ENCODE measurements around the gene BSN.

Gene BSN

DNA sequence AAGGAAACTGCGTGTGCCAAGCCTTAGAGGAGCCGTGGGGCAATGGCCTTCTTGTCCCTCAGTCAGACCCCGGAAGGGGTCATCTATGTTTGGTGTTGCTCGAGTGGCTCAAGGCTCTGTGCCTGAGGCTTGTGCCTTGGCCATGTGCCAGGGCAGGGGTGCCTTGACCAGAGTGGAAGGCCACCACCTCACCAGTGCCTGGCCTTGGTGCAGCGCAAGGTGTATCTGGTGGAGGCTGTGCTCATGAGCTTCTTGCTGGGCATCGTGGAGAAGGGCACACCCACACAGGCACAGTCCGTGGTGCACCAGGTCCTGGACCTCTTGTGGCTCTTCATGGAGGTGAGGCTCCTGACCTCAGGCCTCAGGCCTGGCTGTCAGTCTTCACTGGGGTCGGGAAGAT, 145.7 kb downstream of the BSN start:
- DNase-seq, result no peak

DNA sequence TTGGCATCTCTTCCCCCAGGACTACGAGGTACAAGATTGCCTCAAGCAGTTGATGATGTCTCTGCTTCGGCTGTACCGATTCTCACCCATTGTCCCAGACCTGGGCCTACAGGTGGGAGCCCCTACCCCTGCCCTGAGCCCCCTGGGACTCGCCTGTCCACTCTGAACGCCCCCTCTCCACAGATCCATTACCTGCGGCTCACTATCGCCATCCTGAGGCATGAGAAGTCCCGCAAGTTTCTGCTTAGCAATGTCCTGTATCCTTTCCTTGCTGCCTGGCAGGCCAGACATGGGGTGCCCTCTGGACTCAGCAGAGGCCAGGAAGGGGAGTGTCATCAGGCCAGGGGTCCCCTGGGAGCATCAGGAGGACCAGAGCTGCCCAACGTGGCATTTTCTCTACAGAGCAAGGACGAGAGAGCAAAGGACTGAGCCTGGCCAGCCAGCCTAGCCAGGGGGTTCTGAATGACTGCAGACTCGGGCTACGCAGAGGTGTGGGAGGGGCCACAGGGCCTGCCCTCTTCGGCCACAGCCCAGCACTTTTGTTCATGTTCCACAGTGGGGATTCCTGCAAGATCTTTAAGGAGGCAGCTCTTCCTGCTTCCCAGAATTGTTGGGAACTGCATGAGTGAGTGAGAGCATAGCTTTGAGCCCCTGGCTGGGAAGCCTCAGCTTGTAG, 146.3 kb downstream of the BSN start:
- no peak for DNase-seq

DNA sequence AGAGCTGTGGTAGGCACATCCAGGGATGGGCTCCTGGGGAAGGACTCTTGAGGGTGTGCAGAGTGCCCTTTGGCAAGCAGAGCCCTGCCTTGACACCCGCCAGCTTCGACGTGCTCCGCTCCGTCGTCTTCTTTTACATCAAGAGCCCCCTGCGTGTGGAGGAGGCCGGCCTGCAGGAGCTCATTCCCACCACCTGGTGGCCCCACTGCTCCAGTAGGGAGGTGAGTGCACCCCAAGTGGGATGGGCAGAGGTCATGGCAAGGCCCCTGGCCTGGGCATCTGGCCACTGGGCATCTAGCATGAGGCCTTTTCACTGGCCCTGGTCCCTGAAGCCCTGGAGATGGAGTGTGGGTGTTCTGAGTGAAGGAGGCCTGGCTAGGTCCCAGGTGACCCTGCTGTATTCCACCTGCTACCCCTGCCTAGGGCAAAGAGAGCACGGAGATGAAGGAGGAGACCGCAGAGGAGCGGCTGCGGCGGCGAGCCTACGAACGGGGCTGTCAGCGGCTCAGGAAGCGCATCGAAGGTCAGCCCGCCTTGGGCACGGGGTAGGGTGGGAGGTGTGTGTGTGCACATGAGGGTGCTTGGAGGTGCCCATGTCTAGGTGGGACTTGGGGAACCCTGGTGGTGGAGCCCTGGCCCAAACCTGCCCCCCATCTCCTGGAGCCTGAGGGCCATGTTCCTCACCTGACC, 147.3 kb downstream of the BSN start:
- no peak for DNase-seq

DNA sequence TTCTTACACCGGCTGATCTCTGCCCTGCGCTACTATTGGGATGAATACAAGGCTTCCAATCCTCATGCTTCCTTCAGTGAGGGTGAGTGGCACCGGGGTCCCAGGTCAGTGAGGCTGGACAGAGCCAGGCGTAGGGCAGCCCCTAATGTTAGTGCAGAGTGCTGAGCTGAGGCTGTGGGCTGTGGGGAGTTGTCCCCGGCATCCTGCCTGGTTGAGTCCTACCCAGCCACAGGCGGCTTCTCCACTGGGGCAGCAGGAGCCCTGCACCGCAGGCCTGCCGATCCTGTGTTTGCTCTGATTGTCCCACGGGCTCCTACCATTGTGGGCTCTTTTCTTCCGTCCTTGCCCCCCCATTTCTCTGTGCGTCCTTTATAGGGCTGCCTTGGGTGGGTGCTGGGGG, 148.4 kb downstream of the BSN start:
- DNase-seq, result no peak

DNA sequence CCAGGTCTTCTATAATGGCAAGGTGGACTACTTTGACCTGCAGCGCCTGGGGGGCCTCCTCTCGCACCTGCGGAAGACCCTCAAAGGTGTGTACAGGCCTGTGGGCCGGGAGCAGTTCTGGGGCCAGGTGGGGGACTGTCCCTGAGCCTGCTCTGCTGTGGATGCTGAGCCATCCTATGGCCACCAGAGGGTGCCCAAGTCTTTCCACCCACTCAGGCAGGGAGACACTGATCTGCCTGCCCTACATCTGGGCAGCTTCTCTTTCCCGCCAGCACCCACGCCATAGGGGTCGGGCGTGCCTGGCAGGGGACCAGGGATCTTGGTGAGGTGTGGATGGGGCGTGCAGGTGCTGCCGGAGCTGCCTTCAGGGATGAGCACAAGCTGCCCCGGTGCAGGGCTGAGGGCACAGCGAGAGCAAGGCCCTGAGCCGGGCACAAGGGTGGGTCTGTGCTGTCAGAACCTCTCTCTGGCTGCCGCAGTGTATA, 149.2 kb downstream of the BSN start:
- DNase-seq, result peak; percentile 28

DNA sequence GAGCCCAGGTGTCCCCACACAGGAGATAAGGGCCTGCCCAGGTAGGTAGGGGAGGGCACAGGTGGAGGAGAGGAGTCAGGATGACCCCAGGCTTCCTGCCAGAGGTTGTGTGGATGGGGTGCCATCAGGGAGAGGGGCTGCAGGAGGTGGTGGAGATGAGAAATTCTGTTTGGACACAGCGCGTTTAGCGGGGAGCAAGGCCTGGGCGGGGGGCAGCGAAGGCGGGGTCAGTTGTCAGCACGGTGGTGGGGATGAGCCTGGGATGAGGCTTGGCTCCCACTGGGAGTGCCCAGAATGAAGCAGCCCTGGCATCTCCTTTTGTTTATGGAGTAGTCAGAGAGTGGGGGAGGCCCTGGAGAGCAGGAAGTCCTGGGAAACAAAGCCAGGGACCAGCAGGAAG, 149.7 kb downstream of the BSN start:
- DNase-seq, result no peak

DNA sequence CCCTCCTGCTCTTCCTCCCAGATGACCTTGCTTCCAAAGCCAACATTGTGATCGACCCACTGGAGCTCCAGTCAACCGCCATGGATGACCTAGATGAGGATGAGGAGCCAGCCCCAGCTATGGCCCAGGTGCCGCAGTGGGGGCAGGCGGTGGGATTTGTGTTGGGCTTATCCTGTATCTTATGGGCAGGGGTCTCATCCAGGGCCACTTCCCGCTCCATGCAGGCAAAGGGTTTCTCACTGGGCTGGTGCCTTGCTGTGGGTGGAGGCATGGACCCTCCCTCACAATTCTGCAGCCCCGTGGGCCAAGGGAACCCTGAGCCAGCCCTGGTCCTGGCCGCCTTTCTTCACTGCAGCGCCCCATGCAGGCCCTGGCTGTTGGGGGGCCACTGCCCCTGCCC, 150.4 kb downstream of the BSN start:
- DNase-seq, result no peak

DNA sequence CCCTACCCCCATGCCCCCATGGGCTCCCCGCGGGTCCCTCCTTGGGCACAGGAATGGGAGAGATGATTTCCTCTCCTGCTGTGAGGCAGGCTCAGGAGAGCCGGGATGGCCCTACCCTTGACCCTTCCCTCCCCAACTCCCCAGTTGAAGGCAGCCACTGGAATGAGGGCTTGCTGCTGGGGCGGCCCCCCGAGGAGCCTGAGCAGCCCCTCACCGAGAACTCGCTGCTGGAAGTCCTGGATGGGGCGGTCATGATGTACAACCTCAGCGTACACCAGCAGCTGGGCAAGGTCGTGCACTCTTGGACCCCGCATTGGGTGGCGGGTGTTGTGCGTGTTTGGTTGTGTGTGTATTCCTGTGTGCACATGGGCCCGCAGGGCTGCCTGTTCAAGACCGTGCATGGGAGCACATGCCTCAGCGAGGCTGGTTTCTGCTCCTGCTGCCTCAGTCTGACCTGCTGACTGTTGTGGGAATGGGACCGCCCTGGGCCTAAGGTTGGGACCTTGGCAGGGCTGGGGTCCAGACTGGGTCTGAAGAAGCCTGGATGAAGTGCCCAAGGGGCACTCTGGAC, 151.2 kb downstream of the BSN start:
- no peak for DNase-seq

DNA sequence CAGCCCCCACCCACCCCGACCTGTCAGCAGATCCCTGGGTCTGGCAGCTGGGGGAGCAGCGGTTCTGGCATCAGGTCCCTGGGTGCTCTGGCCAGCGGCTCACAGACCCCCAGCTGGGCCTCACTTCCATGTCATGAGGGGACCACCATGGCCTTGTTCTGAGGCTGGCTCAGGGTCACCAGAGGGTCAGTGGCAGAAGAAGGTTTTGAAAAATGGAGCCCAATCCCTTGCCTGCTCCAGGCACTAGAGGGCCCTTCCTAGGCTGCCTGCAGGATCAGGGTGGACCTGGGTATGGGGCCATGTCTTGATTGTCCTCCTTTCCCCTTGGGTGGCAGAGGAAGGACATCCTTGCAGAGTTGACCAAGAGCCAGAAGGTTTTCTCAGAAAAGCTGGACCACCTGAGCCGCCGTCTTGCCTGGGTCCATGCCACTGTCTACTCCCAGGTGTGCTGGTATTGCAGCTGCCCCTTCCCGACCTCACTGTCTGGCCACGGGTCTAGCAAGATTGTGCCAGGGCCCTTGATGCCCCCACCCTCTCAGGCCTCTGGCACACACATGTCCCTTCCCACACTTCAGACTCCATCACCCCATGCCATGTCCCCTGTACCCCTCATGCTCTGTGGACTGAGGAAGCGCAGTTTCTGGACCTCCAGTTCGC, 152.3 kb downstream of the BSN start:
- no peak for DNase-seq

DNA sequence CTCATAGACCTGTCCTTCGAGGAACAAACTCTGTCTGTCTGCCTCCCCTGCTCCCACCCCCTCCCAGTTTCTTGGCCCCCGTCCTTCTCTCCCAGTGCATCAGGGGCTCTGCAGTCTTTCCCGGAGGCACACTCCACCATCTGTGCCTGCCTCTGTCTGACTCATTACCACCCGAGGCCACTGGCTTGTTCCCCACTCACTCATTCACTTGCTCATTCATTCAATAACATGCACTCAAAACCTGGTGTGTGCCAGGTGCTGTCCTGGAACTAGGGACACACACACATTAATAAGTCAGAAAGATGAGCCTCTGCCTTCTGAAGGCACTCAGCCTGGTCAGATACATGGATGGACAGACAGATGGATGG, 152.8 kb downstream of the BSN start:
- no peak for DNase-seq

DNA sequence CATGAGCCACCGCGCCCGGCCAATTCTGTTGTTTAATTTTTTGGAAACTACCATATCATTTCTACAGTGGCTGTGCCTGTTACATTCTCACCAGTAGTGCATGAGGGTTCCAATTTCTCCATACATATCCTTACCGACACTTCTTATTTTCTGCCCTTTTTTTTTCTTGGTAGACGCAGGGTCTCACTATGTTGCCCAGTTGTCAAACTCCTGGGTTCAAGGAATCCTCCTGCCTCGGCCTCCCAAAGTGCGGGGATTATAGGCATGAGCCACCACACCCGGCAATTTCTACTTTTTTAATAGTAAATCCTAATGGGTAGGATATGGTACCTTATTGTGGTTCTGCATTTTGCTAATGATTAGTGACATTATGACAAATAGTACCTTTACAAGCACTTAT, 155.6 kb downstream of the BSN start:
- DNase-seq, result no peak

DNA sequence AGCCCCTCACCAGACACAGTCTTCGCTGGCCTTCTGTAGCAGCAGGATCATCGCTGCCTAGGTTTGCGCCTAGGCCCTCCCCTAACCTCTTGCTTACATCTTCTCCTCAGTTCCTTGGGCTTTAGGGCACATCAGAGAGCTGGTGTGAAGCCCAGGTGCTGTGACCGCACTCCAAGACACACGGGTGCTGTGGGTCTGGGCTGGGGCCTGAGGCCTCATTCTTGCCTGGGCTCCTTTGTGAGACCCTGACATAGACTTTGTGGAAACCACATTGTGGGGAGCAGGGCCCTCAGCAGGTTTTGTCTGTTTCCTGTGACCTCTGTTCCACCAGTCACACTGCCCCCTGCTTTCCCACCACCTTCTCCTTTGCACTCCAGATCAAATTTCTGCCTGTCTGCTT, 157.2 kb downstream of the BSN start:
- no peak for DNase-seq

DNA sequence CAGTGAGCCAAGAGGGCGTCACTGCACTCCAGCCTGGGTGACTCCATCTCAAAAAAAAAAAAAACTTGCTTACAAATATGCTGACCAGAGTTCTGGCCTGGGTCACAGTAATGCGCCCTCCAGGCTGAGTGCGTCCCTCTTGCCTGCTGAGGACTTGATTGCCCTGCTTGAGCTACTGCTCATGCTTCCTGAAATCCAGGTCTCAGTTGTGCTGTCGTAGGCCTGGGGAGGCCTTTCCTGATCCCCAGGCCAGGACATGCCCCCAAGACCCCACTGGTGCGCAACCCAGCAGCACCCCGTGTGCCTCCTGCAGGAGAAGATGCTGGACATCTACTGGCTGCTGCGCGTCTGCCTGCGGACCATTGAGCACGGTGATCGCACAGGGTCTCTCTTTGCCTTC, 157.9 kb downstream of the BSN start:
- DNase-seq, result no peak

DNA sequence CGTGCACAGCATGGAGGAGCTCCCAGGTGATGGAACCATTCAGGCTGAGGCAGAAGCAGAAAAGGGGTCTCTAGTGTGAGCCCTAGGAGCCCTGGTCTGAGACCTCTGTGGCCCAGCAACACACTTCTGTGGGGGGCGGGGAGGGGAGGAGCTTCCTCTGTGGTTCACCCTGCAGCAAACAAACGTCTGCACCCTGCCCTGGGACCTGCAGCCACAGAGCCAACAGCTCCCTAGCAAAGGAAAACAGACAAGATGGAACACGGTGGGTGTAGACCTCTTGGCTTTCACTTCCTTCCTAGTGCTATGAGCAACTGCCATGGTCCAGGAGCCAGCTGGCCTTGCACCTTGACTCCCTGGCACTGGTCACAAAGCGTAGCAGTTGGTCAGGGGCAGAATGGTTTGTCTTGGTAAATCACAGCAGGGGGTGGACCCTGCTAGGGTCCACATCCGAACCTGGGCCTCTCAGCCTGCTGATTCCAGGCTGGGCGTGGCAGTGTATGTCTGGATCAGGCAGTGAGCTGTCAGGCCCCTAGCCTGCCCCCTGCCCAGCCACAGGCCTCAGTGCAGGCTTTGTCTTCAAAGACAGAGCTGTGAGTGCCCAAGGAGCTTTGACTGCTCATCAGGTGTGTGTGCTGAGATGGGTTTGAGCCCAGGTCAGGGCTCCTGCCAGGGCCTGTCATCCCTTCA, 158.5 kb downstream of the BSN start:
- DNase-seq, result no peak

DNA sequence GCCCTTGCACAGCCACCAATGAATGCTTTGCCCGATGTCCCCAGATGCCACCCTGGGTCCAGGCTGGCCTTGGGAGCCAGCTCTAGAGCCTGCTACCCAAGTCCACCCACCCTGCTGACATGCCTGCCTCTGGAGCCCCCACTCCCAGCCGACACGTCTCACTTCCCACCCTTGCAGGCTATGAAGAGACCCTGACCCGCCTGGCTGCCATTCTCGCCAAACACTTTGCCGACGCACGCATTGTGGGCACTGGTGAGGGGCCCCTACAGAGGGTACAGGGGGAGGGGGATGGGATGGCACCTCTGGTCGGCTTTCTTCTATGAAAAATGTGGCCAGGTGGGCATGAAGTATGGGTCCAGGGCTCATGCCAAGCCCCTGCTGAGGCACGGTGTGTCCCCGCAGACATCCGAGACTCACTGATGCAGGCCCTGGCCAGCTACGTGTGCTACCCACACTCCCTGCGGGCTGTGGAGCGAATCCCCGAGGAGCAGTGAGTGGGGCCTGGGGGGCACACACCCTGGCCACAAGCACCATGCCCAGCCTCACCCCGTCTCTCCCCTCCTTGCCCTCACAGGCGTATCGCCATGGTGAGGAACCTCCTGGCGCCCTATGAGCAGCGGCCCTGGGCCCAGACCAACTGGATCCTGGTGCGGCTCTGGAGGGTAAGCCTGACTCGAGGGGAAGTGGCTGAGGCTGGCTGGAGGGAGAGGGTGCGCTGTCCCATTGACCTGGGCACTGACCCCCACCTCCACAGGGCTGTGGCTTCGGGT, 159.2 kb downstream of the BSN start:
- DNase-seq, result no peak

DNA sequence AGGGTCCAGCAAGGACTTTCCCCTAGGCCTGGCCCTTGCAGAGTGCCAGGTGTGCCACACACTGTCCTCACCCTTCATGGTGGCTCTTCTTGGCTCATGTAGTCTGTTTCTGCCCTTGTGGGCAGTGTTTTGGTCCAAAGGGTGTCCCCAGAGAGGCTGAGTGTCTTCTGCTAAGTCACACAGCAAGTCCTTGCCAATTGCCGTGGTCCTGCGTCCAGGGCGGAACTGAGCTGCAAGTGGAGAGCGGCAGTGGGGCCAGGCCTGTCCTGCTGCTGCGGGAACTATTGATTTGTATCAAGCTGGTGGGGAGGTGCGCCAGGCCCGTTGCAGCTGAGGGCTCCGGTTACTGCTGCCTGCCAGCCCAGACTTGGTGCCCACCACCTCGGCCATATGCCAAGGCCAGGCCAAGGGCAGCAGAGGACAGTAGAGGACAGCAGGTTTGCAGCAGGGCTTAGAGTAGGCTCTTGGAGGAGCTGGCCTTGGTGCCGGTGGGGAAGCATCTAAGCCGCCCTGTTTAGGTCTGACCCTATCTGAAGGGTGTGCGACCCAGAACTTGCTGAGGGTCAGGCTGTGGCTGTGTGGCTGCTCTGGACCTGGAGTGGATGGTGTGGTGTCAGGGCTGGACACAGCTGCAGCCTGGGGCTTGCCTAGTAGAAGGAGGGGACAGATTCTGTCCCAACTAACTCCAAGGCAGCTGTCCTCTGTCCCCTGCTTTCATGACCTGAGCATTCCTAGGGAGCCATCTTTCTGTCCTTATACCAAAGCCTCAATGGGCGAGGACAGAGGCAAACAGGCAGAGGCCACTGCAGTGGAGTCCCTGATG, 160.7 kb downstream of the BSN start:
- no peak for DNase-seq

DNA sequence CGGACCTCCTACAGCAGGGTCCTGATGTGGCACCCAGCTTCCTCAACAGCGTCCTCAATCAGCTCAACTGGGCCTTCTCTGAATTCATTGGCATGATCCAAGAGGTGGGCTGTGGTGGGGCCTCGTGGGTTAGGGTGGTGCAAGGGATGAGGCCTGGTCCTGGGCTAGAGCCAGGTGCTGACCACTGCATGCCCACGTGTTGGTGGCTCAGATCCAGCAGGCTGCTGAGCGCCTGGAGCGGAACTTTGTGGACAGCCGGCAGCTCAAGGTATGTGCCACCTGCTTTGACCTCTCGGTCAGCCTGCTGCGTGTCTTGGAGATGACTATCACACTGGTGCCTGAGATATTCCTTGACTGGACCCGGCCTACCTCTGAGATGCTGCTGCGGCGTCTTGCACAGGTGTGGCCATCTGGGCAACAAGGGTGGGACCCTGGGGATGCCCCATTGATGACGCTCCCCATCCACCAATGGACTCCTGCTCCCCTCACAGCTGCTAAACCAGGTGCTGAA, 161.4 kb downstream of the BSN start:
- no peak for DNase-seq

DNA sequence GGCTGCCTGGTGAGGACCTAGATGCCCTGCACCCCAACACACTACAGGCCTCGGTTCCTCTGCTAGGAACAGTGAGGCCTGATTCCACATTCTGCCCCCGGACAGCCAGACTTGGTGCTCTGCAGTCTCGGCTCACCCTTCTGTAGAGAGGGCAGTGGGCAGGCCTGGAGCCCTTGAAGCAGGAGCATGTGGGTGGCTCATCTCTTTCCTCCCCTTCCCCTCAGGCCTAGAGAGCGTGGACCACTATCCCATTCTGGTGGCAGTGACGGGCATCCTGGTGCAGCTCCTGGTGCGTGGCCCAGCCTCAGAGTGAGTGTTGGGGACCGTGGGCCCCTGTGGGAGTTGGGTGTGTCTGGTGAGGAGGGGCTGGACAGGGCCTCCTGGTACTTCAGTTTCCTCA, 161.9 kb downstream of the BSN start:
- no peak for DNase-seq

DNA sequence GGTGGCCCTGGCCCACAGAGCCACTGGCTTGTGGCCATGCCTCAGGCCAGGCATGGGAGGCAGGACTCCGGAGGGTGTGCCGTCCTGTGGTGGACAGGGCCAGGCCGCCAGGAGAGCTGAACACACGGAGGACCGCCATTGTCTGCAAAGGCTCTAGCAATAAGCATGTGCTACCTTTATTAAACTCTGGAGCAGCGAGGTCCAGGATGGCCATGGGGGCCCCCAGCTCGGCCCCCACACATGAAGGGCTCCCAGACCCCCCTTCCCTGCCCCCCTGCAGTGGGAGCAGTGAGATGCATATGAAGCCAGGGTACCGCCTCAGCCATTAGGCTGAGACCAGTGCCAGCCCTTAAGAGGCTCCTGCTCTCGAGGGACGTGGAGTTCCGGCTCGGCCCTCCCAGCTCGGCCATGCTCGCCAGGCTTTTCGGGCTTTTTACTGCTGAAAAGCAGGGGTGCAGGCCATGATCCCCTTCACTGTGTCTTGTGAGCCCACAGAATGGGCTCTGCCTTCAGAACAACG, 162.5 kb downstream of the BSN start:
- DNase-seq, result no peak

DNA sequence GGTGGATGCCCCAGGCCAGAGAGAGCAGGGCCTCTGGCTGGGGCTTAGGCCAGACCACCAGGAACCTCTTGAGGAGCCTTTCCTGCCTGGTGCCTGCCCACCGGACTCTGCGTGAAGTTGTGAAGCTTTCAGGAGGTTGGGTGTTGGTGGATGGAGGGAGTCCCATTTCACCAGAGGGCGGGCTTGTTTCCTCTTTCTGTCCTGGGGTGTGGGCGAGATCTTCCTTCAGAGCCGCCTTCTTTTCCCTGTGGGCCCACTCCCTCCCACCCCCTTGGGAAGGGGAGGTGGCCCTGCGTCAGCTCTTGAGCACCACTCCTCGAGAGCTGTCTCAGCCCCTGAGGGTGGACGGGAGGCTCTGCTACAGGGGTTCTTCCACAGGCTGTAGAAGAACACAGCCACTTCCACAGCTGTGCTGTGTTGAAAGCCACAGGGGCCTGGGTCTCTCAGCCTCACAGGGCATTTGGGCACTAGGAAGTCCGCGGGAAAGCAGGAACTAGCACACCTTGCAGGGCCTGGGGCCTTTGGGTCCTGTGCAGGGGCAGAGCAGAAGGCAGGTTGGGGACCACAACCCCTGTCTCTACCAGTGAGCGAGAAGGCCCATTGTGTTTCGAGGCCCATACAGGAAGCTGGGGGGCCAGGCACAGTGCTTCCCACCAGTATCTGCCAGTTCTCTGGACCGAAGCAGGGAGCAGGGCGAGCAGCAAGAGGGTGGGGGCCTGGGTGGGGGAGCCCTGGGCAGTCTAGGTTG, 163.1 kb downstream of the BSN start:
- DNase-seq, result no peak
